Subcutaneous adipose tissue (tissue), 4 donors: ENCODE data around the gene TBC1D22B. TPM values are rescaled to one million over a fixed set of nuclear protein-coding genes. Genes with fewer than 3 reads are reported as not detected.

ENCODE experiments used
- CTCF ChIP-seq: fragments of 450-650 bp; IDR thresholded peaks from one replicate; pipeline ENCODE4 v1.5.1; 2016; ENCODE audit warnings: low read depth, mild to moderate bottlenecking, control low read depth, antibody characterized with exemption, moderate library complexity
- total RNA-seq, 4 donors: library from RNA; depleted of rRNA; stranded (reverse); fragments of >200 nt; gene quantifications; one replicate each; pipeline ENCODE4 v1.1.0, GENCODE V29; 2016

TBC1D22B gene
- total RNA-seq, 4 donors from 2014 or later: 4.8 to 5.5 (median 5.2) TPM

GRCh38 chr6:37305841-37306425, 48.4 kb downstream of the TBC1D22B start:
- TF ChIP-seq CTCF: no peak

- TF ChIP-seq CTCF: no peak
Observed at GRCh38 chr6:37306624-37307222, 49.2 kb downstream of the TBC1D22B start.

- no peak for TF ChIP-seq CTCF
Observed at GRCh38 chr6:37308069-37308815, 50.7 kb downstream of the TBC1D22B start.

- no peak for TF ChIP-seq CTCF
Observed at GRCh38 chr6:37309046-37309445, 51.5 kb downstream of the TBC1D22B start.

GRCh38 chr6:37309692-37310091, 52.1 kb downstream of the TBC1D22B start:
- TF ChIP-seq CTCF: no peak

- TF ChIP-seq CTCF: no peak
Observed at GRCh38 chr6:37310966-37311365, 53.4 kb downstream of the TBC1D22B start.

- TF ChIP-seq CTCF: no peak
Observed at GRCh38 chr6:37311741-37312473, 54.3 kb downstream of the TBC1D22B start.
